HepG2 (cell line): Measurements from ENCODE around the gene WNT1. TPM values are rescaled to one million over a fixed set of nuclear protein-coding genes. Genes with fewer than 3 reads are reported as not detected.

ENCODE experiments used
- CAMTA2 ChIP-seq: sonication (generic); formaldehyde crosslinking; IDR thresholded peaks from 2 replicates; pipeline ENCODE4 v1.4.0; 2020; ENCODE audit warnings: mild to moderate bottlenecking, missing genetic modification reagents, borderline replicate concordance
- FOXP1 ChIP-seq, 2 experiments: fragments of 450-650 bp in 1 of 2; IDR thresholded peaks; 2 replicates each; pipeline ENCODE4 v1.6.1; 2017 to 2018; ENCODE audit warnings: antibody characterized with exemption in 1 of 2
- HNF4A ChIP-seq: sonication (generic); formaldehyde crosslinking; IDR thresholded peaks from 2 replicates; pipeline ENCODE4 v1.4.0; 2020; ENCODE audit warnings: missing genetic modification reagents
- KLF6 ChIP-seq: IDR thresholded peaks from 2 replicates; pipeline ENCODE4 v1.8.0; 2016; ENCODE audit warnings: missing biosample characterization, missing genetic modification reagents
- MAZ ChIP-seq, 2 experiments: sonication (generic) in 1 of 2; formaldehyde crosslinking in 1 of 2; IDR thresholded peaks; 2 replicates each; pipeline versions ENCODE4 v1.5.0 to v1.6.1; 2012 to 2020; ENCODE audit warnings: low read depth in 2 of 2, mild to moderate bottlenecking in 2 of 2, borderline replicate concordance in 1 of 2, improper control_type of control experiment in 1 of 2, low read length in 1 of 2, missing genetic modification reagents in 1 of 2, moderate library complexity in 1 of 2
- NFATC3 ChIP-seq: sonication (generic); formaldehyde crosslinking; IDR thresholded peaks from 2 replicates; pipeline ENCODE4 v1.5.1; 2020; ENCODE audit warnings: mild to moderate bottlenecking, missing genetic modification reagents
- NONO ChIP-seq, 2 experiments: fragments of 450-650 bp in 1 of 2; sonication (generic) in 1 of 2; formaldehyde crosslinking in 1 of 2; IDR thresholded peaks in 1 of 2; conservative IDR thresholded peaks in 1 of 2; 2 replicates each; pipeline versions ENCODE4 v1.6.1 to v1.8.0; 2017 to 2022; ENCODE audit warnings: mild to moderate bottlenecking in 1 of 2, missing genetic modification reagents in 1 of 2, moderate library complexity in 1 of 2
- RBFOX2 ChIP-seq: fragments of 200-400 bp; formaldehyde crosslinking; IDR thresholded peaks from 2 replicates; pipeline ENCODE4 v1.6.1; 2017; ENCODE audit warnings: low read depth, mild to moderate bottlenecking, low read length
- RBM39 ChIP-seq: fragments of 200-400 bp; formaldehyde crosslinking; IDR thresholded peaks from one replicate; pipeline ENCODE4 v1.6.1; 2018; ENCODE audit warnings: antibody characterized with exemption, mild to moderate bottlenecking, low read depth, low read length; ENCODE audit not compliant: poor library complexity, severe bottlenecking
- RFXANK ChIP-seq: IDR thresholded peaks from 2 replicates; pipeline ENCODE4 v1.6.1; 2016
- SMAD9 ChIP-seq: sonication (generic); formaldehyde crosslinking; IDR thresholded peaks from 2 replicates; pipeline ENCODE4 v1.5.1; 2020; ENCODE audit warnings: mild to moderate bottlenecking, missing genetic modification reagents
- THAP7 ChIP-seq: sonication (generic); formaldehyde crosslinking; IDR thresholded peaks from 2 replicates; pipeline ENCODE4 v1.8.1; 2023; ENCODE audit warnings: mild to moderate bottlenecking, missing genetic modification reagents
- XRCC5 ChIP-seq: fragments of 200-400 bp; formaldehyde crosslinking; optimal IDR thresholded peaks from 2 replicates; pipeline ENCODE3; 2017; ENCODE audit warnings: mild to moderate bottlenecking, low read length
- ZNF207 ChIP-seq: fragments of 450-650 bp; IDR thresholded peaks from 2 replicates; pipeline ENCODE4 v1.6.1; 2016; ENCODE audit warnings: antibody characterized with exemption, borderline replicate concordance
- ZNF224 ChIP-seq: sonication (generic); formaldehyde crosslinking; IDR thresholded peaks from 2 replicates; pipeline ENCODE4 v1.5.0; 2020; ENCODE audit warnings: mild to moderate bottlenecking, missing genetic modification reagents
- ZNF3 ChIP-seq: IDR thresholded peaks from 2 replicates; pipeline ENCODE4 v1.7.0; 2017; ENCODE audit warnings: inconsistent platforms
- ZNF570 ChIP-seq: sonication (generic); formaldehyde crosslinking; IDR thresholded peaks from 2 replicates; pipeline ENCODE4 v1.4.0; 2020; ENCODE audit warnings: mild to moderate bottlenecking, missing genetic modification reagents, borderline replicate concordance
- ZNF788 ChIP-seq: sonication (generic); formaldehyde crosslinking; IDR thresholded peaks from 2 replicates; pipeline ENCODE4 v1.5.0; 2020; ENCODE audit warnings: mild to moderate bottlenecking, missing genetic modification reagents, borderline replicate concordance
- polyA plus RNA-seq, 8 experiments: library from polyadenylated mRNA; depleted of rRNA in 3 of 8; stranded (reverse) in 7 of 8; unstranded in 1 of 8; fragments of >200 nt; fragmentation: Illumina TruSeq in 4 of 8; extraction: Trizol in 4 of 8; gene quantifications; 2 replicates each; pipeline versions ENCODE4 v1.2.1 to v1.2.3, GENCODE V29; 2011 to 2016; ENCODE audit warnings: low read depth in 4 of 8, missing spikeins in 1 of 8, mixed read lengths in 1 of 8; ENCODE audit not compliant: insufficient read depth in 1 of 8
- total RNA-seq, 5 experiments: library from RNA; depleted of rRNA; stranded (reverse); fragments of >200 nt; fragmentation: Illumina TruSeq; extraction: Trizol; gene quantifications; 2 replicates each; pipeline ENCODE4 v1.2.3, GENCODE V29; 2016; ENCODE audit warnings: low read depth in 1 of 5
- TF ChIP-seq, protein P1 (sequence below): sonication (generic); formaldehyde crosslinking; IDR thresholded peaks from 2 replicates; pipeline ENCODE4 v1.4.0; 2020; ENCODE audit warnings: missing genetic modification reagents, borderline replicate concordance
- TF ChIP-seq, protein P2 (sequence below): conservative IDR thresholded peaks from 2 replicates; pipeline ENCODE4 v1.6.1; 2018; ENCODE audit warnings: missing genetic modification reagents

Gene WNT1
- total and polyA plus RNA-seq, 2 of the 13 experiments (the other 11 are each of a cell fraction or from before 2014, with no cell fraction given), result not detected

GRCh38 chr12:49018261-49019119, 40.4 kb downstream of the WNT1 start, which contains the start of gene PRKAG1 (continued):
- no peak for TF ChIP-seq ZNF570
- TF ChIP-seq HNF4A (CRISPR knock-in tag), result no peak
- TF ChIP-seq ZNF207, result no peak
- TF ChIP-seq NONO (IDR thresholded peaks at IDR 0.05), result no peak
- TF ChIP-seq NONO (CRISPR knock-in tag; conservative IDR thresholded peaks at IDR 0.05), result peak; percentile 88
- TF ChIP-seq RBFOX2, result peak; percentile 96
- no peak for TF ChIP-seq SMAD9 (CRISPR knock-in tag)
- no peak for TF ChIP-seq CAMTA2
- peak; percentile 51; the same call in 1 of the 2 replicates for TF ChIP-seq ZNF788 (CRISPR knock-in tag)
- TF ChIP-seq, protein P1, sequence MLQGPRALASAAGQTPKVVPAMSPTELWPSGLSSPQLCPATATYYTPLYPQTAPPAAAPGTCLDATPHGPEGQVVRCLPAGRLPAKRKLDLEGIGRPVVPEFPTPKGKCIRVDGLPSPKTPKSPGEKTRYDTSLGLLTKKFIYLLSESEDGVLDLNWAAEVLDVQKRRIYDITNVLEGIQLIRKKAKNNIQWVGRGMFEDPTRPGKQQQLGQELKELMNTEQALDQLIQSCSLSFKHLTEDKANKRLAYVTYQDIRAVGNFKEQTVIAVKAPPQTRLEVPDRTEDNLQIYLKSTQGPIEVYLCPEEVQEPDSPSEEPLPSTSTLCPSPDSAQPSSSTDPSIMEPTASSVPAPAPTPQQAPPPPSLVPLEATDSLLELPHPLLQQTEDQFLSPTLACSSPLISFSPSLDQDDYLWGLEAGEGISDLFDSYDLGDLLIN, result no peak
- no peak for TF ChIP-seq ZNF3 (CRISPR knock-in tag)
- TF ChIP-seq, protein P2, sequence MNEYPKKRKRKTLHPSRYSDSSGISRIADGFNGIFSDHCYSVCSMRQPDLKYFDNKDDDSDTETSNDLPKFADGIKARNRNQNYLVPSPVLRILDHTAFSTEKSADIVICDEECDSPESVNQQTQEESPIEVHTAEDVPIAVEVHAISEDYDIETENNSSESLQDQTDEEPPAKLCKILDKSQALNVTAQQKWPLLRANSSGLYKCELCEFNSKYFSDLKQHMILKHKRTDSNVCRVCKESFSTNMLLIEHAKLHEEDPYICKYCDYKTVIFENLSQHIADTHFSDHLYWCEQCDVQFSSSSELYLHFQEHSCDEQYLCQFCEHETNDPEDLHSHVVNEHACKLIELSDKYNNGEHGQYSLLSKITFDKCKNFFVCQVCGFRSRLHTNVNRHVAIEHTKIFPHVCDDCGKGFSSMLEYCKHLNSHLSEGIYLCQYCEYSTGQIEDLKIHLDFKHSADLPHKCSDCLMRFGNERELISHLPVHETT (CRISPR knock-in tag), result peak; percentile 96
- no peak; the same call in 1 of the 2 replicates for TF ChIP-seq ZNF224 (CRISPR knock-in tag)
- peak; percentile 93 for TF ChIP-seq RBM39
- TF ChIP-seq KLF6 (CRISPR knock-in tag), result no peak; the same call in 1 of the 2 replicates
- TF ChIP-seq XRCC5, result peak; percentile 63
- no peak for TF ChIP-seq NFATC3 (CRISPR knock-in tag)
- TF ChIP-seq FOXP1 (IDR thresholded peaks at IDR 0.05), result no peak
- TF ChIP-seq FOXP1 (CRISPR knock-in tag; IDR thresholded peaks at IDR 0.05), result no peak
- TF ChIP-seq RFXANK (CRISPR knock-in tag), result 0 out of 2 replicates have a peak, but pooled peaks have one; percentile 65
- TF ChIP-seq MAZ (IDR thresholded peaks at IDR 0.05; ENCODE audit: borderline replicate concordance, low read depth, low read length), result no peak
- peak; percentile 61 for TF ChIP-seq MAZ (CRISPR knock-in tag; IDR thresholded peaks at IDR 0.05; ENCODE audit: low read depth)
- TF ChIP-seq THAP7, result no peak
